ENCODE measurements around the gene EFTUD2.

Gene EFTUD2

GRCh38 chr17:44804302-44805089 lies 94.7 kb downstream of the EFTUD2 start:
- peaks cover 25% of the 10 kb centered on the region for H3K36me3 ChIP-seq
- no peak overlapping the region for H3K4me3 ChIP-seq (ENCODE audit: low read depth, low read length)

GRCh38 chr17:44801880-44802279 lies 97.4 kb downstream of the EFTUD2 start:
- TF ChIP-seq CTCF (IDR thresholded peaks at IDR 0.05; ENCODE audit: low read depth, low read length), result no peak
- Histone ChIP-seq H3K4me1 (no peaks in the 10 kb centered on the region), H3K9me3 (no peaks in the 10 kb centered on the region), H3K27me3 (no peaks in the 10 kb centered on the region), H3K36me3 (peaks cover 29% of the 10 kb centered on the region), H3K4me3 (ENCODE audit: low read depth, low read length) (no peak overlapping the region)
- DNase-seq, result no peak

More at GRCh38 chr17:44804302-44805089, 94.7 kb downstream of the EFTUD2 start:
- no peak for DNase-seq
- Histone ChIP-seq H3K4me1 (no peaks in the 10 kb centered on the region; the same call in 1 of the 2 replicates), H3K27me3 (no peaks in the 10 kb centered on the region), H3K9me3 (no peaks in the 10 kb centered on the region; the same call in 1 of the 2 replicates)
- no peak for TF ChIP-seq CTCF (IDR thresholded peaks at IDR 0.05; ENCODE audit: low read depth, low read length)

Measured in BE2C (cell line).